T-helper 17 cell (primary cell): ENCODE data around the gene GRIK4. TPM values are rescaled to one million over a fixed set of nuclear protein-coding genes. Genes with fewer than 3 reads are reported as not detected.

ENCODE experiments used
- ATAC-seq: fragments of 150-1000 bp; cut with Tn5 transposase; 2 replicates; pipeline ENCODE4 v1.10.0; 2021; ENCODE audit warnings: mild to moderate bottlenecking, moderate library complexity
- DNase-seq, 3 donors: peaks; one replicate each; pipeline versions ENCODE4 v3.0.0 to v3.0.0-alpha.2; 2020 to 2021
- H3K9me3 ChIP-seq: one replicate; pipeline ENCODE4 v1.7.0; 2013; ENCODE audit warnings: low read length, mild to moderate bottlenecking; ENCODE audit not compliant: control insufficient read depth, poor library complexity, severe bottlenecking
- H3K27ac Mint-ChIP-seq: one replicate; pipeline ENCODE4 v1.8.0; 2022; ENCODE audit warnings: mild to moderate bottlenecking, moderate library complexity, mixed read lengths
- H3K27me3 Mint-ChIP-seq: one replicate; pipeline ENCODE4 v1.8.0; 2022; ENCODE audit warnings: mixed read lengths
- H3K36me3 Mint-ChIP-seq: one replicate; pipeline ENCODE4 v1.8.0; 2022; ENCODE audit warnings: low read depth, mixed read lengths
- H3K4me1 Mint-ChIP-seq: one replicate; pipeline ENCODE4 v1.8.0; 2022; ENCODE audit warnings: mild to moderate bottlenecking, mixed read lengths
- H3K4me3 Mint-ChIP-seq: one replicate; pipeline ENCODE4 v1.8.0; 2022; ENCODE audit warnings: mild to moderate bottlenecking, moderate library complexity, mixed read lengths
- total RNA-seq, 4 donors: library from RNA in 2 of 4; stranded (reverse) in 2 of 4; gene quantifications; one replicate each; pipeline ENCODE4 v1.2.3 and lab custom pipeline; 2022 to 2026

Gene GRIK4
- total RNA-seq, 2 donors from 2014 or later = 0.05 to 0.10 TPM

- Mint-ChIP-seq H3K4me1 (peaks cover 2% of the 10 kb centered on the region), H3K27ac (no peak overlapping the region), H3K27me3 (peaks cover 65% of the 10 kb centered on the region), H3K4me3 (no peak overlapping the region), H3K36me3 (peaks cover 6% of the 10 kb centered on the region)
- DNase-seq (no peak), ATAC-seq (no peak)
- H3K9me3 ChIP-seq = no peaks in the 10 kb centered on the region
Measured at GRCh38 chr11:120589376-120589775, 77.8 kb downstream of the GRIK4 start.

- Mint-ChIP-seq H3K36me3 (peaks cover 6% of the 10 kb centered on the region), H3K27ac (no peak overlapping the region), H3K27me3 (peaks cover 61% of the 10 kb centered on the region), H3K4me3 (no peak overlapping the region), H3K4me1 (peaks cover 2% of the 10 kb centered on the region)
- H3K9me3 ChIP-seq = no peaks in the 10 kb centered on the region
- ATAC-seq (no peak), DNase-seq (no peak)
Measured at GRCh38 chr11:120590472-120590871, 78.9 kb downstream of the GRIK4 start.

DNA sequence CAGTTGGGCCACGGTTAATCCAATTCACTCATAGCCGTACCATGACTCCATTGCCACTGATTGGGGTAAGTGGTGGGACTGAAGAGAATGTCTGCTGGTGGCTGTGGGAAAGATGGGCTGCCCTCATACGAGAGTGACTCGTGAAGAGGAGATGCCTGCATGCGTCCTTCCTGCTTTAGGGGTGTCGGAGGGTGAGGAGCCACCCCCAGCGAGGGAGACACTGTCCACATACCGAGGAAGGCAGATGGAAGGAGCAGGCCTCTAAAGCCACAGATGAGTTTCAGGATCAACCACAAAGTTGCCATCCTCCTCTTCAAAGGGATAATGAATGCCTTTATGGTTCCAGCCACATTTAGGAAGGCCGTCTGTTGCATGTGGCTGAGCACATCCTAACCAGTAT lies 83.2 kb downstream of the GRIK4 start:
- H3K9me3 ChIP-seq = no peaks in the 10 kb centered on the region
- H3K4me3 Mint-ChIP-seq = no peak overlapping the region
- H3K36me3 Mint-ChIP-seq = peaks cover 2% of the 10 kb centered on the region
- ATAC-seq = no peak
- peaks cover 2% of the 10 kb centered on the region for H3K4me1 Mint-ChIP-seq
- no peak for DNase-seq
- H3K27ac Mint-ChIP-seq = no peak overlapping the region
- peaks cover 48% of the 10 kb centered on the region for H3K27me3 Mint-ChIP-seq

DNA sequence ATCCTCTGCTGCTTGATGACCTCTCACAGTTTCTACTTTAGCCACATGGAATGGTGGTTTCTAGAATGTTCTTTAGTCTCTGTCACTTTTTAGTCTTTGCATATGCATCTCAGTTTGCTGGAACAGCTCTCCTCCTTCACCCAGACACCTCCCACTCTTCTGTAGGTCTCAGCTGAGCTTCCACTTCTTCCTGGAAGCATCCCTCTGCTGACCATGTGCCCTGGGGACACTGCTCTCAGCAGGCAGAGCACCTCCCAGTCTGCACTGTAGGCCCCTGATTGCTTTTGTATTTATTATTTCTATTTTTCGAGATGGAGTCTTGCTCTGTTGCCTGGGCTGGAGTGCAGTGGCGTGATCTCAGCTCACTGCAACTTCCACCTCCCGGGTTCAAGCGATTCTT lies 84.0 kb downstream of the GRIK4 start:
- peaks cover 2% of the 10 kb centered on the region for H3K4me1 Mint-ChIP-seq
- no peak for DNase-seq
- H3K27ac Mint-ChIP-seq = no peak overlapping the region

DNA sequence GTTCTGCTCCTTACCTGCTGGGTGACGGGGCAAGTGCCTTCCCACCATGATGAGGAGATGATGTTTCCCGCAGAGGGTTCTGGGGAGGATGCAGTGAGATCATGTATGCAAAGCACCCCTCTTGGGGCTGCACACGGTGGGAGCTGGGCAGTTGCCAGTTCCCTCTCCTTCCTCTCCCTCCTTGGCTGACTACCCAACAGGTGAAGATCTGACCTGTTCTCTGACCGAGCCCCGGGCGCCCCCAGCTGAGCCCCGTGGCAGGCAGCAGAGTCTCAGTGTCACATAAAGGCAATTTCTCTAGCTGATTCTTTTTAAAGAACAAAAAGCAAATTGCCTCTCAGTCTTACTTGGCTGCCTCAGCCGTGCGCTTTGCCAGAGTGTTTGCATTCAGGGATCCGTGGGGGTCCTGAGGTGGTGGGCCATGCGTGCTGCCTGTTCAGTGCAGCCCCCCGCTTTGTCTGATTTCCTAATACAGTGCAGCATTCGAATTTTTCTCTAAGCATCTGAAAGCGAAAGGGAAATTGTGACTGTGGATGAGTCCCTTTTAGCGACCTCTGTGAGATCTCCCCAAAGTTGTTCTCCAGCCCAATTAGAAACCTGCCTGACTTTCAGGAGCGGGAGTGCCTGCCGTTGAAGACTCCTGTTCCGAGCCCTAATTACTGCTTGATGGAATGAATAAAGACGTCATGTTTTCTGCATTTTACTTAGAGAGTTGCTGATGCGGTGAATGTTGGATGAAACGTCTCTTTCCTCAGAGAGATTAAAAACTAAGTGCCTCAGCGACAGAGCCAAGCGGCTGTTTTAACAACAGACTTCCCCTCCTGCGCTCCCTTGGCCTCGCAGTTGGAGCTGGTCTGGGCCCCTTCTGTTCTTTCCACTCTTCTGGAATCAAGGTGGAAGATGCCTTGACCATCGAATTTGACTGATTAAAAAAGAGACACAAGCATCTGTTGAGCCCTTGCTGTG lies 86.0 kb downstream of the GRIK4 start:
- Mint-ChIP-seq H3K27me3 (peaks cover 49% of the 10 kb centered on the region), H3K4me3 (no peak overlapping the region), H3K4me1 (no peaks in the 10 kb centered on the region), H3K36me3 (no peaks in the 10 kb centered on the region), H3K27ac (peak overlapping the region; percentile 53)
- DNase-seq (no peak), ATAC-seq (no peak)
- H3K9me3 ChIP-seq = no peaks in the 10 kb centered on the region

More for the DNA sequence above, 84.0 kb downstream of the GRIK4 start:
- no peak for ATAC-seq
- peaks cover 50% of the 10 kb centered on the region for H3K27me3 Mint-ChIP-seq
- H3K9me3 ChIP-seq = no peaks in the 10 kb centered on the region
- no peak overlapping the region for H3K4me3 Mint-ChIP-seq
- peaks cover 2% of the 10 kb centered on the region for H3K36me3 Mint-ChIP-seq

DNA sequence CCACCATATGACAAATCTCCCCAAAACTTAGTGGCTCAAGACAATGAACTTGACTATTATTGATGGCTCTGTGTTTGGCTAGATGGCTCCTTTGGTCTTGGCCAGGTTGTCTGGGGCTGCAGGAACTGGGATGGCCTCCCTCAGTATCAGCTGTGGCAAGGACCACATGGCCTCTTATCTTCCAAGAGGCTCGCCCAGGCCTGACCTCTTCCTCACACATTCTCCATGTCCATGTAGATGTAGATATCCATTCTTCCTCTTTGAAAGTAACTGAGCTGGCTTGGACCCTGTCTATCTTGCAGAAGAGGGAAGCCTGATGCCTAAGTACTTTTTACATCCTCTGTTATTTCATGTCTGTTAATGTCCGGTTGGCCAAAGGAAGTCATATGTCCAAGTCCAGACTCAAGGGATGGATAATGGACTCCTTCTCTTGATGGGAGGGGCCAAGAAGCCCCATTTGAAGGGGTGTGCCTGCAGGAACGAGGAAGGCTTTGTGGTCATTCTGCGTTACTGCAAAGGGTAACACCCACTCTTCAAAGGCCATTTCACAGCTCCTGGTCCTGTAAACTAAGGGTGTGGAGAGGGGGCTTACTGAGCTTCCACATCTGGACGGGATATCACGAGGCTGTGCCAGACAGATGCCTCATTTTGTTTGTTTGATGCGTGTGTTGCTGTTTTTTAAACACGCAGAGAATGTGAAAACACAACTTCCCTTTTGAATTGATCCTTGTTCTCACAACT lies 87.1 kb downstream of the GRIK4 start:
- H3K4me1 Mint-ChIP-seq = no peaks in the 10 kb centered on the region
- H3K36me3 Mint-ChIP-seq = no peaks in the 10 kb centered on the region
- H3K27me3 Mint-ChIP-seq = peaks cover 57% of the 10 kb centered on the region
- no peak overlapping the region for H3K4me3 Mint-ChIP-seq
- ATAC-seq (no peak), DNase-seq (no peak)
- no peaks in the 10 kb centered on the region for H3K9me3 ChIP-seq
- peak overlapping the region; percentile 53 for H3K27ac Mint-ChIP-seq

DNA sequence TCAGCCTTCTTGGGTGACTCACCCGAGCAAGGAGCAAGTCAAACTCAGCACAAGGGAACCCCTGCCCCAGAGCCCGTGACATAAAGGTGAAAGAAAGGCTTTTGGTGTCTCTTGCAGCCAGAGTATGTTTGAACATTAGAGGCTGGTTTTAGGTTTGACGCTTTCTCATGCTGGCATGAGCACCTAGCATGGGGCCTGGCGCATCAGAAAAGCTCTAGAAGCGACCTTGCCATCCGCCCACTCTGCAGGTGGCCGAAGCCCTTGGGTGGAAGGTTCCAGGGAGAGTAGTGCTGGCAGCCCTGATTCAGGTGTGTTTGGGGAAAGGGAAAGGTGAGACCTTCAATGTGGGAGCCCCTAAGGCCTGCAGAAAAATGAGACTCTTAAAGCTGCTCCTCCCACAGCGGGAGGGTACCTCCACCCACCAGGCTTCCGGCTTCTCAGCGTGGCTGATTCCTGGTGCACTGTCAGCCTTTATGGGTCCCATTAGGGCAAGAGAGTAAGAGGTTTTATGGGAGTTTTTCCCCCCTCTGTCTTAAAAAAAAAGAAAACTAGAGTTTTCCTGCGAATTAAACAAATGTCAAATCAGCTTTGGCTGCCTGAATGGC lies 88.4 kb downstream of the GRIK4 start:
- Mint-ChIP-seq H3K36me3 (no peaks in the 10 kb centered on the region), H3K27me3 (peaks cover 64% of the 10 kb centered on the region), H3K4me1 (peaks cover 2% of the 10 kb centered on the region), H3K27ac (no peak overlapping the region), H3K4me3 (no peak overlapping the region)
- H3K9me3 ChIP-seq = no peaks in the 10 kb centered on the region
- ATAC-seq = no peak
- no peak for DNase-seq

GRCh38 chr11:120601536-120601935 lies 90.0 kb downstream of the GRIK4 start:
- ATAC-seq (no peak), DNase-seq (no peak)
- H3K9me3 ChIP-seq = no peaks in the 10 kb centered on the region
- Mint-ChIP-seq H3K27me3 (peaks cover 75% of the 10 kb centered on the region), H3K27ac (no peak overlapping the region), H3K36me3 (no peaks in the 10 kb centered on the region), H3K4me3 (no peak overlapping the region), H3K4me1 (peaks cover 2% of the 10 kb centered on the region)

DNA sequence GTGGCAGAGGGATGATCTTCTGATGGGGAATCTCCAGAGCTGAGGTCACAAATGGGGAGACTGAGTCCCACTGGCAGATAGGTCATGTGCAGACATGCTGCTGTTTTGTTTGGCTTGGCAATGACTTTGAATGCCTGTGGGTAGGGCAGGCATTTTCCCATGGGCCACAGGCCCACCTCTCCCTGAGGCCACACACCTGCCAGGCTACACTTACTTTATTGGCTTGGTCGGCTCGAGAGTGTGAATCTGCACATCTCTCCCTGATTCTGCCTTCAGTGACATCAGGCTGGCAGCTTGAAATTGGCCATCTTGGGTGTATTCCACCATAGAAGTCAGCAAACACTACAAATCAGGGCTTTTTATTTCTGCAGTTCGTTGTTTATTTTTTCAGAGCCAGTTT lies 91.5 kb downstream of the GRIK4 start:
- Mint-ChIP-seq H3K4me3 (no peak overlapping the region), H3K27ac (no peak overlapping the region), H3K36me3 (peaks cover 2% of the 10 kb centered on the region), H3K4me1 (peaks cover 6% of the 10 kb centered on the region), H3K27me3 (peaks cover 84% of the 10 kb centered on the region)
- H3K9me3 ChIP-seq = no peaks in the 10 kb centered on the region
- DNase-seq (no peak), ATAC-seq (no peak)

GRCh38 chr11:120605469-120605868 lies 93.9 kb downstream of the GRIK4 start:
- Mint-ChIP-seq H3K36me3 (peaks cover 2% of the 10 kb centered on the region), H3K27me3 (peaks cover 75% of the 10 kb centered on the region), H3K4me3 (no peak overlapping the region), H3K4me1 (peaks cover 6% of the 10 kb centered on the region), H3K27ac (no peak overlapping the region)
- DNase-seq (no peak), ATAC-seq (no peak)
- H3K9me3 ChIP-seq = no peaks in the 10 kb centered on the region

DNA sequence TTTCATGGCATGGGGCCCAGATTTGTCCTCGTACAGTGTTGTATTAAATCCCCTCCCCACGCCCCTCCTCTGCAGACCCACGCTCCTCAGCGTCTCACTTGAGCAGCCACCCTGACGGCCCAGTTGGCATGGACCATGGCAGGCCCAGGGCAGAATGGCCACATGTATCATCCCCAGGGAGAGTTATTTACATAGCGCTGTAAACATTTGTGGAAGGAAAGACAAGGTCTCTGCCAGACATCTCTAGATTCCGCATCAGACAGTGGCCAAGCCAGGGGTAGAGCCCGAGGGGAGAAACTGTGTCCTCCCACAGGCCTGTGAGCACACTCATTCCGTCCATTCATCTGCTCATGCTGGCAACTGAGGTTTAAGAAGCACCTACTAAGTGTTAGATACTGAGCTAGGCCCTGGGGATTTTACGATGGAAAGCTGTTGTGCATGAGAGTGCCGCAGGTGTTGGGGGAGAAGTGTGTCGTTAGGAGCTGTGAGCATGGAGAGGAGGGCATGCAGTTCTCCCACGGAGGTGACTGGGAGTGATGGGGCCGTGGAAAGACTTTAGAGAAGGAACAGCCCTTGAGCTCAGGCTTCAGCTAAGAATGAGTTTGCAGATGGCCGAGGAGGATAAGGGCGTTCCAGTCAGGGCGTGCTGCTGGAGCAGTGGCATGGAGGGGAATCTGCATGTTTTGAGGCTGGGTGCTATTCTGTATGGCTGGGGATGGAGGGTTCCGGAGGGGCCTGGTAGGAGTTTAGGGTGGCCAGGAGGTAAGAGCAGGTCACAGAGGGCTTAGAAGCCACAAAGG lies 94.9 kb downstream of the GRIK4 start:
- DNase-seq = no peak

DNA sequence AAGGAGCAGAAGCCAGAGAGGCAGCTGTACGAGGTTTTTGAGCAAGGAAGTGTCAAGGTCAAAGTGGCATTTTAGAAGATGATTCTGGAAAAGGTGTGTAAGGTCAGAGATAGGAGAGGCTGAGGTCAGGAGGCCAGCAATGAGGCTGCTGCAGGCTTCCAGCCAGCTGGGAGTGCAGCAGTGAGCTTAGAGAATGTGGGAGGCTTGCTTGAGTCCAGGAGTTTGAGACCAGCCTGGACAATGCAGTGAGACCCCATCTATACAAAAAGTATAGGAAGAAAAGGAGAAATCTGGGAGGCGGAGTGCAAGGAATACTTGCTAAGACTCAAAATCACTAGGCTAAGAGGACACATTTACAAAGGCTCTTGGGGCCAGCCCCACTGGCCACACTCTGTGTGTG lies 96.5 kb downstream of the GRIK4 start:
- H3K4me3 Mint-ChIP-seq = no peak overlapping the region
- peaks cover 78% of the 10 kb centered on the region for H3K27me3 Mint-ChIP-seq
- H3K36me3 Mint-ChIP-seq = peaks cover 2% of the 10 kb centered on the region
- ATAC-seq (no peak), DNase-seq (no peak)
- H3K27ac Mint-ChIP-seq = no peak overlapping the region
- peaks cover 9% of the 10 kb centered on the region for H3K4me1 Mint-ChIP-seq
- no peaks in the 10 kb centered on the region for H3K9me3 ChIP-seq

More for the DNA sequence above, 94.9 kb downstream of the GRIK4 start:
- no peaks in the 10 kb centered on the region for H3K9me3 ChIP-seq
- Mint-ChIP-seq H3K4me3 (no peak overlapping the region), H3K27ac (no peak overlapping the region), H3K36me3 (peaks cover 2% of the 10 kb centered on the region), H3K4me1 (peaks cover 6% of the 10 kb centered on the region), H3K27me3 (peaks cover 75% of the 10 kb centered on the region)
- no peak for ATAC-seq
